ENCODE data around the gene TEC. TPM values are rescaled to one million over a fixed set of nuclear protein-coding genes. Genes with fewer than 3 reads are reported as not detected.
A peak's percentile ranks its signal among the peaks of the same experiment; 100 is the strongest.

Gene TEC
- total RNA-seq, 1 donor from 2014 or later = 3.5 TPM

DNA sequence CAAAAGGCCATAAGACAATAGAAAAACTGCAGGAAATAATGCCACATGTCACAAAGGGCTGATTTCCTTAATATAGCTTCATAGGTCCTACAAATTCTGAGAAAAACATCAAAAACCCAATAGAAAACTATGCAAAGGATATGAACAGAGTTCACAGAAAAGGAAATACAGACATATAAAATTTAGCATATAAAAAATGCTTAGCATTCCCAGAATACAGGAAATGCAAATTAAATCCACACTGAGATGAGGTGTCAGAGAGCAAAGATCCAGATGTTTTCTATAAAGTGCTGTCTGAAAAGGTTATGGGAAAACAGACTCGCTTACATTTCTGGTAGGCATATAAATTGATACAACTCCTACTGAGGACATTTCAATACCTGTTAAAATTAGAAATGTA, 169.4 kb downstream of the TEC start:
- TF ChIP-seq, protein P1, sequence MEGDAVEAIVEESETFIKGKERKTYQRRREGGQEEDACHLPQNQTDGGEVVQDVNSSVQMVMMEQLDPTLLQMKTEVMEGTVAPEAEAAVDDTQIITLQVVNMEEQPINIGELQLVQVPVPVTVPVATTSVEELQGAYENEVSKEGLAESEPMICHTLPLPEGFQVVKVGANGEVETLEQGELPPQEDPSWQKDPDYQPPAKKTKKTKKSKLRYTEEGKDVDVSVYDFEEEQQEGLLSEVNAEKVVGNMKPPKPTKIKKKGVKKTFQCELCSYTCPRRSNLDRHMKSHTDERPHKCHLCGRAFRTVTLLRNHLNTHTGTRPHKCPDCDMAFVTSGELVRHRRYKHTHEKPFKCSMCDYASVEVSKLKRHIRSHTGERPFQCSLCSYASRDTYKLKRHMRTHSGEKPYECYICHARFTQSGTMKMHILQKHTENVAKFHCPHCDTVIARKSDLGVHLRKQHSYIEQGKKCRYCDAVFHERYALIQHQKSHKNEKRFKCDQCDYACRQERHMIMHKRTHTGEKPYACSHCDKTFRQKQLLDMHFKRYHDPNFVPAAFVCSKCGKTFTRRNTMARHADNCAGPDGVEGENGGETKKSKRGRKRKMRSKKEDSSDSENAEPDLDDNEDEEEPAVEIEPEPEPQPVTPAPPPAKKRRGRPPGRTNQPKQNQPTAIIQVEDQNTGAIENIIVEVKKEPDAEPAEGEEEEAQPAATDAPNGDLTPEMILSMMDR (IDR thresholded peaks at IDR 0.05; ENCODE audit: unreplicated experiment) = no peak
- Mint-ChIP-seq H3K4me3 (no peak overlapping the region), H3K36me3 (no peaks in the 10 kb centered on the region), H3K4me1 (peaks cover 3% of the 10 kb centered on the region), H3K27me3 (ENCODE audit: low read depth) (no peaks in the 10 kb centered on the region), H3K27ac (no peak overlapping the region), H3K9me3 (no peaks in the 10 kb centered on the region)
- DNase-seq (ENCODE audit: low spot score in 2 of 2, unreplicated experiment in 2 of 2) = no peak

DNA sequence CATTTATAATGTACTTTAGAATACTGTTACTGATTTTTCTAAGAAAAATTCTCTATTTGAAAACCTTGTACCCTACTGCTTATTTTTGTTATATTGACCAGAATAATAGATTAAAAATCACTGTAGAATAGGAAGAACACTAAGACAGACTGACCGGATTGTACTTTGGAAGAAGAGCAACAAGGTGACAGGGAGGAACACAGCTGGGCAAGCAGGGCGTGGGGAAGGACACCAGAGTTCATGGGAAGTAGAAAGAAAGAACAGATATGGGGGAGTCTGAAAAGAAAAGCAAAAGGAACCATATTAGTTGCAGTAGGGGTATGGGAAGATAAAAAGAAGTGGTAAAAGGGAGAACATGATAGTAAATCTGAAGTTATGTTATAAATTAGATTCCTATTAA, 174.2 kb downstream of the TEC start:
- Mint-ChIP-seq H3K27me3 (ENCODE audit: low read depth) (no peaks in the 10 kb centered on the region), H3K4me3 (no peak overlapping the region), H3K36me3 (no peaks in the 10 kb centered on the region), H3K4me1 (peaks cover 20% of the 10 kb centered on the region), H3K9me3 (no peaks in the 10 kb centered on the region), H3K27ac (peak overlapping the region; percentile 26)
- TF ChIP-seq, protein P1 (IDR thresholded peaks at IDR 0.05; ENCODE audit: unreplicated experiment) = no peak
- no peak for DNase-seq (ENCODE audit: low spot score in 2 of 2, unreplicated experiment in 2 of 2)

DNA sequence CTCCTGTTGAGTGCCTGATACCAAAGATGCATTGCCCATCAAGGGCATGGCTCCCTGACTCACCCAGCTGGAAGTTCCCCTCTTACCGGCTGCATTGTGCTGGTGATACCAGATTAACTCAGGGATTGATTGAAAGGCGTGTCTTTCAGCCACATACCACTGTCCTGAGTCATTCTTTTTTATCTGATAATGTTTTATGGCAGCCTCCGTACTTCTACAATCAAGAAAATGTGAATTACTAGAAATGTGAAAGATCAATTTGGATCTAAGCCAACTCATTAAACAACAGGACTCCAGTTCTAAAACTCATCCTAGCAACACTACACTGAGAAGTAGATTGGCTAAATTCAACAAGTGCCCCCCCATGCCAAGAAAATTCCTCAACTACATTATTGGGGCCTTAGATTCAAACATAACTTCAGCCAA, 175.6 kb downstream of the TEC start:
- H3K27ac Mint-ChIP-seq = peak overlapping the region; percentile 62
- no peak overlapping the region for H3K4me3 Mint-ChIP-seq
- no peak for DNase-seq (ENCODE audit: low spot score in 2 of 2, unreplicated experiment in 2 of 2)

DNA sequence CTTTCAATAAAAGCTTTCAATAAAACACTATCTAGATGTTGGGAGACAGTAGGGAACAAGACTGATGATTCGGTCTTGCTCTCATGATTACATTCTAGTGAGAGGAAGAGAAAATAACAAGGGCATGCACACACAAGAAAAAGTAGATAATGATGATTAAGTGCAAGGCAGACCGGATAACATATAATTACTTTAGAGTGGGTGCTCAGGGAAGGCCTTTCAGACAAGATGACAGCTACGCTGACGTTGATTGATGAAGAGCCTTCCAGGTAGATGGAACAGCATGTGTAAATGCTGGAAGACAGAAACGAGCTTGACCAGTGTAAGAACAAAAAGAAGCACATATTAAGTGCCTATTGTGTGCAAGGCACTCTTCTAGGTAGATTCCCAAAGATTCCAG, 179.0 kb downstream of the TEC start:
- Mint-ChIP-seq H3K4me3 (no peak overlapping the region), H3K27me3 (ENCODE audit: low read depth) (no peaks in the 10 kb centered on the region), H3K36me3 (peaks cover 1% of the 10 kb centered on the region), H3K4me1 (peaks cover 20% of the 10 kb centered on the region), H3K27ac (no peak overlapping the region), H3K9me3 (peaks cover under 1% of the 10 kb centered on the region)
- no peak for DNase-seq (ENCODE audit: low spot score in 2 of 2, unreplicated experiment in 2 of 2)
- TF ChIP-seq, protein P1 (IDR thresholded peaks at IDR 0.05; ENCODE audit: unreplicated experiment) = no peak

More for the DNA sequence above, 175.6 kb downstream of the TEC start:
- Mint-ChIP-seq H3K36me3 (no peaks in the 10 kb centered on the region), H3K4me1 (peaks cover 20% of the 10 kb centered on the region), H3K27me3 (ENCODE audit: low read depth) (no peaks in the 10 kb centered on the region), H3K9me3 (no peaks in the 10 kb centered on the region)
- TF ChIP-seq, protein P1 (IDR thresholded peaks at IDR 0.05; ENCODE audit: unreplicated experiment) = no peak

DNA sequence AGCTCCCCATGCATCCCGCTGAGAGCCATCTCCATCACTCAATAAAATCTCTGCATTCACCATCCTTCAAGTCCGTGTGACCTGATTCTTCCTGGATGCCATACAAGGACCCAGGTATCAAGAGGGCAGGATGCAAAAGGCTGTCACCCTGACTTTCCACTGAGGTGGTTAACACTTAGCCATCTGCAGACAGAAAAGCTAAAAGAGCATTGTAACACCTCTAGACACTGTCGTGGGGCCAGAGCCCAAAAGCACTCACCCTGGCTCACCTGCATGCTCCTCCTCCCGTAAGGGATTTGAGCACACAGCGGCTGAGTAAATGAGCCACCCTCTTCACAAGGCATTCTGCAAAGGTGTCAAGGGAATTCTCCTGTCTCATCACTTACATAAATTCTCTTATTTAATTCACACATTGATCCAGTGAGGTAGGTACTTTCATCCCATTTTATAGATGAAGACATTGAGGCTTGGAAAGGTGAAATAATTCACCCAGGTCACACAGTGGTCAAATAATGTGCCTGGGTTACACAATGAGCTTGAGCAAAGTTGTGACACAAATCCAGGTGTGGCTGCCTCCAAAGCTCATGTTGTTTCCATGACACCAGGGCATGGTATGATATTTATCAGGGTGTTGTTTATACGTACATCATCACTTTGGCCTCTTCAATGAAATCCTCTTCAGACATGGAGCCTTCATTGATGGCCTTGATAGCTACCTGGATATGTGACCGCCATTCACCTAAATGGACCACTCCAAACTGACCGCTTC, 183.6 kb downstream of the TEC start:
- Mint-ChIP-seq H3K4me1 (peaks cover 14% of the 10 kb centered on the region), H3K9me3 (peaks cover 4% of the 10 kb centered on the region)

More for the DNA sequence above, 183.6 kb downstream of the TEC start:
- no peak for DNase-seq (ENCODE audit: low spot score in 2 of 2, unreplicated experiment in 2 of 2)
- H3K27ac Mint-ChIP-seq = no peak overlapping the region
- H3K36me3 Mint-ChIP-seq = peaks cover 6% of the 10 kb centered on the region
- H3K27me3 Mint-ChIP-seq (ENCODE audit: low read depth) = no peaks in the 10 kb centered on the region
- TF ChIP-seq, protein P1 (IDR thresholded peaks at IDR 0.05; ENCODE audit: unreplicated experiment) = no peak
- H3K4me3 Mint-ChIP-seq = no peak overlapping the region

Other genes with a start within 250 kb of the TEC start
- 1.5 to 1.7 TPM (median 1.7 TPM) in 3 replicates for gene TXK, start 135.6 kb downstream of the TEC start, total RNA-seq
- gene SLAIN2, start 71.7 kb upstream of the TEC start, total RNA-seq = 60.1 to 77.1 TPM (median 62.9 TPM) in 3 replicates
- gene SLC10A4, start 213.5 kb upstream of the TEC start, total RNA-seq = 9.9 to 11.2 TPM (median 10.1 TPM) in 3 replicates
- 2.3 to 3.1 TPM (median 3.1 TPM) in 3 replicates for gene ZAR1, start 220.4 kb upstream of the TEC start, total RNA-seq

Measured in mesothelial cell of epicardium (in vitro differentiated cells).